Panc1 (cell line): Measurements from ENCODE around the gene VWA2.

ENCODE experiments used
- POLR2AphosphoS5 ChIP-seq: IDR thresholded peaks from 2 replicates; pipeline ENCODE4 v1.6.1; 2012; ENCODE audit warnings: mild to moderate bottlenecking, low read depth, low read length, moderate library complexity
- SIN3A ChIP-seq: IDR thresholded peaks from 2 replicates; pipeline ENCODE4 v1.6.1; 2012; ENCODE audit warnings: low read depth, mild to moderate bottlenecking, low read length, moderate library complexity, borderline replicate concordance; ENCODE audit not compliant: insufficient read depth
- TCF7L2 ChIP-seq: IDR thresholded peaks from 2 replicates; pipeline ENCODE4 v1.6.1; 2011; ENCODE audit warnings: mild to moderate bottlenecking, low read depth, low read length, inconsistent platforms
- TF ChIP-seq, protein P1 (sequence below): fragments of 450-650 bp; IDR thresholded peaks from 2 replicates; pipeline ENCODE4 v1.5.1; 2017; ENCODE audit warnings: mild to moderate bottlenecking

GRCh38 chr10:114257498-114257897 is 18.4 kb downstream of the VWA2 start:
- TF ChIP-seq, protein P1, sequence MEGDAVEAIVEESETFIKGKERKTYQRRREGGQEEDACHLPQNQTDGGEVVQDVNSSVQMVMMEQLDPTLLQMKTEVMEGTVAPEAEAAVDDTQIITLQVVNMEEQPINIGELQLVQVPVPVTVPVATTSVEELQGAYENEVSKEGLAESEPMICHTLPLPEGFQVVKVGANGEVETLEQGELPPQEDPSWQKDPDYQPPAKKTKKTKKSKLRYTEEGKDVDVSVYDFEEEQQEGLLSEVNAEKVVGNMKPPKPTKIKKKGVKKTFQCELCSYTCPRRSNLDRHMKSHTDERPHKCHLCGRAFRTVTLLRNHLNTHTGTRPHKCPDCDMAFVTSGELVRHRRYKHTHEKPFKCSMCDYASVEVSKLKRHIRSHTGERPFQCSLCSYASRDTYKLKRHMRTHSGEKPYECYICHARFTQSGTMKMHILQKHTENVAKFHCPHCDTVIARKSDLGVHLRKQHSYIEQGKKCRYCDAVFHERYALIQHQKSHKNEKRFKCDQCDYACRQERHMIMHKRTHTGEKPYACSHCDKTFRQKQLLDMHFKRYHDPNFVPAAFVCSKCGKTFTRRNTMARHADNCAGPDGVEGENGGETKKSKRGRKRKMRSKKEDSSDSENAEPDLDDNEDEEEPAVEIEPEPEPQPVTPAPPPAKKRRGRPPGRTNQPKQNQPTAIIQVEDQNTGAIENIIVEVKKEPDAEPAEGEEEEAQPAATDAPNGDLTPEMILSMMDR: no peak
- TF ChIP-seq TCF7L2 (no peak), POLR2AphosphoS5 (no peak), SIN3A (no peak)
